NT2/D1 (cell line): ENCODE measurements around the gene CCDC159.
"Not testable (repeated sequence)": the region's sequence is repeated elsewhere in the genome, so short reads cannot be mapped to it uniquely, and the experiment has no call there.

ENCODE experiments used
- DNase-seq: peaks from one replicate; pipeline ENCODE4 v3.0.0-alpha.2; 2011; ENCODE audit warnings: low read depth, low spot score
- H3K27me3 ChIP-seq: 2 replicates; pipeline ENCODE4 v1.6.0; 2011; ENCODE audit warnings: mild to moderate bottlenecking; ENCODE audit not compliant: insufficient read length, insufficient read depth
- H3K36me3 ChIP-seq: 2 replicates; pipeline ENCODE4 v1.6.1; 2011; ENCODE audit warnings: mild to moderate bottlenecking, low read length, mixed read lengths; ENCODE audit not compliant: insufficient read depth, insufficient read length
- H3K4me1 ChIP-seq: 2 replicates; pipeline ENCODE4 v1.5.1; 2011; ENCODE audit not compliant: insufficient read depth, insufficient read length
- H3K4me3 ChIP-seq: 2 replicates; pipeline ENCODE4 v1.5.1; 2011; ENCODE audit warnings: low read depth; ENCODE audit not compliant: insufficient read length
- H3K9ac ChIP-seq: 2 replicates; pipeline ENCODE4 v1.6.0; 2011; ENCODE audit warnings: low read depth; ENCODE audit not compliant: insufficient read length
- H3K9me3 ChIP-seq: 2 replicates; pipeline ENCODE4 v1.5.1; 2011; ENCODE audit warnings: mild to moderate bottlenecking, low read length; ENCODE audit not compliant: insufficient read depth
- SUZ12 ChIP-seq: IDR thresholded peaks from 2 replicates; pipeline ENCODE4 v1.6.1; 2011; ENCODE audit not compliant: insufficient read length, insufficient read depth; ENCODE audit errors: extremely low read depth
- YY1 ChIP-seq: IDR thresholded peaks from 2 replicates; pipeline ENCODE4 v1.6.1; 2011; ENCODE audit not compliant: insufficient read length, insufficient read depth
- ZNF274 ChIP-seq: IDR thresholded peaks from 2 replicates; pipeline ENCODE4 v1.6.1; 2011; ENCODE audit warnings: mild to moderate bottlenecking, low read depth, low read length

CCDC159 gene

DNA sequence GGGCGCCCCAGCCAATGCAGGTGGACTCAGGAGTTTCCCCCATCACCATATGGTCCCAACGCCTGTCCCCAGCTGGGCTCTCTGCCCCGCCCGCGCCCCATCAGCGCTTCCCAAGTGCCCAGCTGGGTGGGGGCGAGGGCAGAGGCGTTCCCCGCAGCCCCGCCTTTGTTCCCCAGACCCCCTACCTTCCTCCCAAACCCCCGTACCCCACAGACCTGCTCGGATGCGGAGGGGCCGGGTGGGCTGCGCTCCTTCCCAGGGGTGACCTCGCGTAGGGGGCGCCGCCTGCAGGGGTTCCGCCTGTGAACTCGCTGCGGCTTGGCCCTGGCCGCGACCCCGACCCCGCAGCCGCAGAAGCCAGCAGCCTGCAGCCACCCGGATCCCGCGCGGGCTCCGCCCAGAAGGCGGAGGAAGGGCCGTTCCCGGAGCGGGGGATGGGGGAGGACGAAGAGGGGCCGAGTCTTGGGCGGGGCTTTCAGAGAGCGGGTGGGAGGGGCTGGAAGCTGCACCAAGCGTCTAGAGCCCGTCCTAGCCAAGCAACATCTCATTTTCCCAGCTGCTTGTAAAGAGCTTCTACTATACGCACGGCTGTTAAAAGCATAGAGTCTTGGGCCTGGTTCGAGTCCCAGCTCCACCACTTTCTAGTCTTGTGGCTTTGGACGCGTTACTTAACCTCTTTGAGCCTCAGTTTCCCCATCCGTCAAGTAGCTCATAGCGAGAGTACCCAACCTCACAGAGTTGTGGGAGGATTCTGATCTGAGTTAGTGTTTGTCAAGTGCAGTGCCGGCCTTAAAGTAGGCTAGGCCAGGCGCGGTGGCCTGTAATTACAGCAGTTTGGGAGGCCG, 6.8 kb upstream of the CCDC159 start, which contains the start of gene RAB3D:
Gene RAB3D (minus strand): TSS at position 404 of the 845 bp plus-strand sequence. CDS start 2,258 bp downstream, outside the sequence.
- peaks cover 3% of the 10 kb centered on the region for H3K4me1 ChIP-seq
- TF ChIP-seq YY1 (no peak), SUZ12 (no peak), ZNF274 (no peak)
- H3K36me3 ChIP-seq, result peaks cover 28% of the 10 kb centered on the region
- no peaks in the 10 kb centered on the region for H3K27me3 ChIP-seq
- peak within 1 kb of the TSS; percentile 86 for H3K9ac ChIP-seq
- peaks cover 6% of the 10 kb centered on the region; the same call in 1 of the 2 replicates for H3K9me3 ChIP-seq
- H3K4me3 ChIP-seq, result peak within 1 kb of the TSS; percentile 67
- peak; percentile 86 for DNase-seq

- H3K27me3 ChIP-seq, H3K9ac ChIP-seq, H3K4me1 ChIP-seq, H3K4me3 ChIP-seq, H3K9me3 ChIP-seq, DNase-seq: not testable (repeated sequence)
- H3K36me3 ChIP-seq, result peaks cover 25% of the 10 kb centered on the region
Observed at GRCh38 chr19:11340099-11340467, 6.2 kb upstream of the CCDC159 start.

DNA sequence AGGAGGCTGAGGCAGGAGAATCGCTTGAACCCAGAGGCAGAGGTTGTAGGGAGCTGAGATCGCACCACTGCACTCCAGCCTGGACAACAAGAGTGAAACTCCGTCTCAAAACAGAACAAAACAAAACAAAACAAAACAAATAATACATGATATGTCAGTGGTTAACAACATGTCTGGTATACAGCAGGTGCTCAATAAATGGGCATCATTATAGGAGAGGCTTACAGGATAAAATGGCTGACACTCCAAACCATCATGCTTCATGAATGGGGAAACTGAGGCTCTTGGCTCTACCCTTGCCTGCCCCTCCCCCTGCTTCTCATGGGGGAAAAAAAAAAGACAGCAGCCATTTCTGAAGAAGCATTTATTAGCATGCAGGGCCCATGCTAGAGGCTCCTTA, 3.9 kb upstream of the CCDC159 start:
- peaks cover 6% of the 10 kb centered on the region; the same call in 1 of the 2 replicates for H3K9me3 ChIP-seq
- TF ChIP-seq SUZ12 (no peak), ZNF274 (no peak), YY1 (no peak)
- H3K27me3 ChIP-seq, result no peaks in the 10 kb centered on the region
- peaks cover 6% of the 10 kb centered on the region for H3K4me1 ChIP-seq
- DNase-seq, result no peak
- no peak overlapping the region for H3K4me3 ChIP-seq
- H3K9ac ChIP-seq, result no peak overlapping the region
- peaks cover 12% of the 10 kb centered on the region for H3K36me3 ChIP-seq

GRCh38 chr19:11345122-11345803, 1.1 kb upstream of the CCDC159 start:
- DNase-seq, result no peak
- peak overlapping the region; percentile 94 for H3K9ac ChIP-seq
- peak overlapping the region; percentile 94 for H3K4me3 ChIP-seq
- H3K4me1 ChIP-seq, result peaks cover 6% of the 10 kb centered on the region
- no peak for TF ChIP-seq SUZ12
- TF ChIP-seq ZNF274, result no peak
- TF ChIP-seq YY1, result no peak
- peaks cover 12% of the 10 kb centered on the region for H3K36me3 ChIP-seq
- H3K9me3 ChIP-seq, result peaks cover 18% of the 10 kb centered on the region; the same call in 1 of the 2 replicates
- no peaks in the 10 kb centered on the region for H3K27me3 ChIP-seq

- DNase-seq, result no peak
- peaks cover 9% of the 10 kb centered on the region for H3K4me1 ChIP-seq
- H3K27me3 ChIP-seq, result no peaks in the 10 kb centered on the region
- H3K4me3 ChIP-seq, result no peak overlapping the region
- H3K9me3 ChIP-seq, result peaks cover 12% of the 10 kb centered on the region; the same call in 1 of the 2 replicates
- TF ChIP-seq ZNF274 (no peak), YY1 (no peak), SUZ12 (no peak)
- H3K9ac ChIP-seq, result no peak overlapping the region
- H3K36me3 ChIP-seq, result peaks cover 3% of the 10 kb centered on the region
Observed at GRCh38 chr19:11347546-11348039, 1.3 kb downstream of the CCDC159 start.

DNA sequence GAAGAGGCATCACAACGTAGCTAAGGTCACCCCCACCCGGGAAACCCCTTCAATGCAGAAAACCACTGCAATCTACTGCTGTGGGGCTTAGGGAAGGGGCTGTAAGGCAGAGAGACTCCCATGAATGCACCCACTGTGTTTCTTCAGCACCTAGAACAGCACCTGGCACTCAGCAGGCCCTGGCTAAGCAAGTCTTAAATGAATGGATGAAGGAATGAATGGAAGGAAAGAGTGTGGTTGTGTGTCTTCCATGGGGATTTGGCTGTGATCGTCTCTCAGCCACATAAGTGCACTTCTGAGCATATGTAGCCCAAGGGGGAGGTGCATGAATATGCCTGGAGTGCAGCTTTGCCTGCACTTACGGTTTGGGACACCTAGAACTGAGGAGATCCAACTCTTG, 2.9 kb downstream of the CCDC159 start:
- DNase-seq, result no peak
- Histone ChIP-seq H3K4me1 (peaks cover 9% of the 10 kb centered on the region), H3K36me3 (no peaks in the 10 kb centered on the region), H3K27me3 (no peaks in the 10 kb centered on the region), H3K9me3 (peaks cover 12% of the 10 kb centered on the region; the same call in 1 of the 2 replicates), H3K9ac (no peak overlapping the region), H3K4me3 (no peak overlapping the region)
- TF ChIP-seq SUZ12 (no peak), YY1 (no peak), ZNF274 (no peak)

GRCh38 chr19:11354102-11354501, 7.8 kb downstream of the CCDC159 start:
- peaks cover 10% of the 10 kb centered on the region for H3K27me3 ChIP-seq
- H3K9ac ChIP-seq, H3K4me3 ChIP-seq, H3K36me3 ChIP-seq, DNase-seq, H3K9me3 ChIP-seq: not testable (repeated sequence)
- peaks cover 12% of the 10 kb centered on the region for H3K4me1 ChIP-seq
